Testis (tissue), 2 donors: ENCODE results near the gene AUTS2.

Experiments
- CTCF ChIP-seq, 3 experiments: fragments of 450-650 bp in 2 of 3; fragments of 200-600 bp in 1 of 3; sonication (generic) in 1 of 3; IDR thresholded peaks; one replicate each; pipeline ENCODE4 v1.5.1; 2016 to 2019; ENCODE audit warnings: antibody characterized with exemption in 3 of 3, mild to moderate bottlenecking in 2 of 3, moderate library complexity in 1 of 3
- POLR2A ChIP-seq: fragments of 450-650 bp; IDR thresholded peaks from one replicate; pipeline ENCODE4 v1.6.1; 2017; ENCODE audit warnings: antibody characterized with exemption, mild to moderate bottlenecking, moderate library complexity

DNA sequence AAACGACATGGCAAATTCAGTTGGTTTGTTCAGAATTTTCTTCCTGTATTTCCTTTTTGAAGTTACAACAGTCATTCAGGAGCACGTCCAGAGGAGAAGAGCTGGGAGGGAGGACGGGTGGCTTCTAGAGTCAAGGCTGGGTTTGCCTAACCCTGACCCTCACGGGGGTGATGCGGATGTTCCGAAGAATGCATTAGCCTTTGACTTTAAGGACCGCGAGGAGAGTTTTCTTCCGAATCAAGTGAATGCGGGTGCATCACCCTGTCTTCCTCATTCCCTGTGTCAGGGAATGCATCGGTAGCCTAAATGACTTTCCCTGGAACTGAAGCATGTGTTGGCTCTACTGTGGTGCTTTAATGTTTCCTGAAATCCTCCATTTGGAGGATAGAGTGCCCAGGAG lies 1137.0 kb downstream of the AUTS2 start:
- TF ChIP-seq CTCF (IDR thresholded peaks at IDR 0.05) (no peak), POLR2A (no peak)
